HEK293 (cell line): ENCODE measurements around the gene PPP6R3.

Experiments used
- CTCF ChIA-PET: fragments of 350-600 bp; formaldehyde crosslinking; extraction: SDS; loops from one replicate; lab custom pipeline; 2021; ENCODE audit warnings: antibody characterized with exemption; lab: Yijun Ruan, JAX
- POLR2A ChIA-PET: fragments of 300-600 bp; formaldehyde crosslinking; extraction: SDS; loops from one replicate; lab custom pipeline; 2020; ENCODE audit warnings: antibody characterized with exemption, inconsistent platforms; lab: Yijun Ruan, JAX
- H3K27ac ChIP-seq: fragments of 200-500 bp; sonication (Bioruptor generic); 2 replicates; pipeline ENCODE4 v1.5.1; 2014; ENCODE audit warnings: low read depth, low read length, control low read depth, inconsistent platforms; ENCODE audit errors: extremely low read depth
- H3K36me3 ChIP-seq, 2 experiments: fragments of 200-500 bp in 1 of 2; sonication (Bioruptor generic) in 1 of 2; 1 replicate in 1 of 2; 2 replicates in 1 of 2; pipeline ENCODE4 v1.5.1; 2014 to 2017; ENCODE audit warnings: inconsistent platforms in 2 of 2, low read length in 2 of 2; ENCODE audit not compliant: control insufficient read depth in 2 of 2, insufficient read depth in 1 of 2
- H3K4me1 ChIP-seq: fragments of 200-500 bp; sonication (Bioruptor generic); 2 replicates; pipeline ENCODE4 v1.5.1; 2014; ENCODE audit warnings: mild to moderate bottlenecking, low read length, inconsistent platforms; ENCODE audit not compliant: control insufficient read depth, insufficient read depth
- H3K4me3 ChIP-seq: 2 replicates; pipeline ENCODE4 v1.5.1; 2011; ENCODE audit warnings: low read depth, mild to moderate bottlenecking, control low read depth, low read length, moderate library complexity
- H3K9me3 ChIP-seq: fragments of 200-500 bp; sonication (Bioruptor generic); 2 replicates; pipeline ENCODE4 v1.5.1; 2014; ENCODE audit warnings: low read depth, low read length, inconsistent platforms; ENCODE audit not compliant: control insufficient read depth, insufficient read depth
- AEBP2 ChIP-seq: fragments of 450-650 bp; formaldehyde crosslinking; IDR thresholded peaks from 2 replicates; pipeline ENCODE4 v1.5.1; 2016; ENCODE audit warnings: missing biosample characterization, missing genetic modification characterization, borderline replicate concordance
- BCL11B ChIP-seq: fragments of 450-650 bp; formaldehyde crosslinking; IDR thresholded peaks from 2 replicates; pipeline ENCODE4 v1.5.1; 2016; ENCODE audit warnings: low read depth, missing biosample characterization, missing genetic modification characterization
- GLI2 ChIP-seq: fragments of 450-650 bp; formaldehyde crosslinking; IDR thresholded peaks from 2 replicates; pipeline ENCODE4; 2017; ENCODE audit warnings: missing biosample characterization, missing genetic modification characterization, low read depth, borderline replicate concordance
- KLF7 ChIP-seq: fragments of 450-650 bp; formaldehyde crosslinking; IDR thresholded peaks from 2 replicates; pipeline ENCODE4 v1.5.1; 2016; ENCODE audit warnings: missing biosample characterization, missing genetic modification characterization, borderline replicate concordance
- PBX3 ChIP-seq: sonication (generic); formaldehyde crosslinking; IDR thresholded peaks from 2 replicates; pipeline ENCODE4 v1.8.1; 2022; ENCODE audit warnings: mild to moderate bottlenecking, moderate library complexity, missing genetic modification reagents
- RBAK ChIP-seq: fragments of 450-650 bp; formaldehyde crosslinking; IDR thresholded peaks from 2 replicates; pipeline ENCODE4 v1.5.1; 2016; ENCODE audit warnings: missing biosample characterization, missing genetic modification characterization
- REST ChIP-seq: fragments of 450-650 bp; formaldehyde crosslinking; IDR thresholded peaks from 2 replicates; pipeline ENCODE4 v1.5.1; 2016; ENCODE audit warnings: missing biosample characterization, missing genetic modification characterization
- SETDB1 ChIP-seq: IDR thresholded peaks from one replicate; pipeline ENCODE4 v1.6.1; 2017; ENCODE audit warnings: mild to moderate bottlenecking, low read length, moderate library complexity, mixed read lengths; ENCODE audit not compliant: insufficient read length
- ZBTB7A ChIP-seq: fragments of 450-650 bp; formaldehyde crosslinking; IDR thresholded peaks from 2 replicates; pipeline ENCODE4 v1.5.1; 2016; ENCODE audit warnings: low read depth, missing biosample characterization, missing genetic modification characterization
- ZNF132 ChIP-seq: fragments of 450-650 bp; formaldehyde crosslinking; IDR thresholded peaks from 2 replicates; pipeline ENCODE4 v1.5.1; 2017; ENCODE audit warnings: missing biosample characterization, missing genetic modification characterization, borderline replicate concordance
- ZNF133 ChIP-seq: fragments of 450-650 bp; formaldehyde crosslinking; IDR thresholded peaks from 2 replicates; pipeline ENCODE4 v1.5.1; 2016; ENCODE audit warnings: missing biosample characterization, missing genetic modification characterization
- ZNF16 ChIP-seq: fragments of 450-650 bp; formaldehyde crosslinking; IDR thresholded peaks from 2 replicates; pipeline ENCODE4 v1.5.1; 2016; ENCODE audit warnings: low read depth, missing biosample characterization, missing genetic modification characterization
- ZNF184 ChIP-seq: fragments of 450-650 bp; IDR thresholded peaks from 2 replicates; pipeline ENCODE4 v1.5.1; 2018; ENCODE audit warnings: missing biosample characterization, mild to moderate bottlenecking, missing genetic modification characterization
- ZNF24 ChIP-seq: fragments of 450-650 bp; formaldehyde crosslinking; IDR thresholded peaks from 2 replicates; pipeline ENCODE4 v1.5.1; 2016; ENCODE audit warnings: missing biosample characterization, missing genetic modification characterization
- ZNF341 ChIP-seq: fragments of 450-650 bp; formaldehyde crosslinking; IDR thresholded peaks from 2 replicates; pipeline ENCODE4; 2016; ENCODE audit warnings: low read depth, missing biosample characterization, missing genetic modification characterization
- ZNF398 ChIP-seq: fragments of 450-650 bp; formaldehyde crosslinking; IDR thresholded peaks from 2 replicates; pipeline ENCODE4 v1.5.1; 2017; ENCODE audit warnings: missing biosample characterization, missing genetic modification characterization
- ZNF521 ChIP-seq: fragments of 450-650 bp; formaldehyde crosslinking; IDR thresholded peaks from 2 replicates; pipeline ENCODE4 v1.5.1; 2017; ENCODE audit warnings: missing biosample characterization, mild to moderate bottlenecking, missing genetic modification characterization
- ZNF544 ChIP-seq: fragments of 450-650 bp; formaldehyde crosslinking; IDR thresholded peaks from 2 replicates; pipeline ENCODE4 v1.5.0; 2017; ENCODE audit warnings: missing biosample characterization, missing genetic modification characterization
- ZNF548 ChIP-seq: fragments of 450-650 bp; formaldehyde crosslinking; IDR thresholded peaks from 2 replicates; pipeline ENCODE4 v1.5.1; 2016; ENCODE audit warnings: missing biosample characterization, missing genetic modification characterization
- ZNF629 ChIP-seq: fragments of 450-650 bp; formaldehyde crosslinking; IDR thresholded peaks from 2 replicates; pipeline ENCODE4 v1.5.1; 2017; ENCODE audit warnings: missing biosample characterization, missing genetic modification characterization
- ZNF645 ChIP-seq: fragments of 450-650 bp; formaldehyde crosslinking; IDR thresholded peaks from 2 replicates; pipeline ENCODE4; 2016; ENCODE audit warnings: missing biosample characterization, missing genetic modification characterization
- ZNF692 ChIP-seq: fragments of 450-650 bp; formaldehyde crosslinking; IDR thresholded peaks from 2 replicates; pipeline ENCODE4 v1.5.1; 2016; ENCODE audit warnings: missing biosample characterization, missing genetic modification characterization
- ZSCAN5A ChIP-seq: fragments of 450-650 bp; formaldehyde crosslinking; IDR thresholded peaks from 2 replicates; pipeline ENCODE4 v1.5.1; 2016; ENCODE audit warnings: missing biosample characterization, missing genetic modification characterization

PPP6R3 gene

GRCh38 chr11:68521969-68522652 lies 61.6 kb downstream of the PPP6R3 start:
- Histone ChIP-seq H3K4me3 (no peak overlapping the region), H3K4me1 (no peaks in the 10 kb centered on the region), H3K36me3 (peaks cover 0 to 67% of the 10 kb centered on the region in 2 experiments; a peak in 2 of 3 replicates), H3K27ac (no peak overlapping the region), H3K9me3 (no peaks in the 10 kb centered on the region)
- ChIA-PET CTCF (interaction anchor here (0.9 to 2.7 kb wide), 2 partner anchors 62 to 264 kb away, joined by 3 to 12 read pairs; no protein-coding TSS in a partner anchor), POLR2A (no interaction called here)
- TF ChIP-seq ZNF398 (tag by site-specific recombination) = no peak
- TF ChIP-seq ZNF341 (tag by site-specific recombination) = no peak
- no peak for TF ChIP-seq ZNF16 (tag by site-specific recombination)
- no peak for TF ChIP-seq ZNF544
- TF ChIP-seq AEBP2 (tag by site-specific recombination) = no peak
- no peak for TF ChIP-seq REST
- TF ChIP-seq ZBTB7A = no peak
- no peak for TF ChIP-seq ZNF548 (tag by site-specific recombination)
- TF ChIP-seq GLI2 (tag by site-specific recombination) = no peak
- TF ChIP-seq PBX3 (CRISPR knock-in tag) = no peak
- no peak for TF ChIP-seq RBAK (tag by site-specific recombination)
- no peak for TF ChIP-seq ZNF645 (tag by site-specific recombination)
- TF ChIP-seq ZNF24 (tag by site-specific recombination) = no peak

- ChIA-PET CTCF (interaction anchor here (2.7 kb wide), 1 partner anchor 61 kb away, joined by 12 read pairs; no protein-coding TSS in a partner anchor), POLR2A (no interaction called here)
- no peak for TF ChIP-seq ZNF521 (tag by site-specific recombination)
- TF ChIP-seq BCL11B (tag by site-specific recombination) = no peak
- no peak for TF ChIP-seq ZNF692 (tag by site-specific recombination)
- no peak for TF ChIP-seq ZSCAN5A
- no peak for TF ChIP-seq ZNF184 (tag by site-specific recombination)
- no peak for TF ChIP-seq SETDB1
- no peak for TF ChIP-seq ZNF629 (tag by site-specific recombination)
- no peak for TF ChIP-seq ZNF133 (tag by site-specific recombination)
- no peak for TF ChIP-seq KLF7
- TF ChIP-seq ZNF132 (tag by site-specific recombination) = no peak
Observed at GRCh38 chr11:68523033-68523432, 62.5 kb downstream of the PPP6R3 start.

More at GRCh38 chr11:68523033-68523432, 62.5 kb downstream of the PPP6R3 start:
- no peak overlapping the region for H3K27ac ChIP-seq
- no peaks in the 10 kb centered on the region for H3K4me1 ChIP-seq
- H3K9me3 ChIP-seq = no peaks in the 10 kb centered on the region
- H3K4me3 ChIP-seq = no peak overlapping the region
- H3K36me3 ChIP-seq = peaks cover 0 to 76% of the 10 kb centered on the region in 2 experiments; a peak in 2 of 3 replicates
